ENCODE results near the gene KLF3. TPM values are rescaled to one million over a fixed set of nuclear protein-coding genes. Genes with fewer than 3 reads are reported as not detected.

KLF3 gene
- 10 to 100 TPM; 47.7 to 55.4 TPM for total RNA-seq

DNA sequence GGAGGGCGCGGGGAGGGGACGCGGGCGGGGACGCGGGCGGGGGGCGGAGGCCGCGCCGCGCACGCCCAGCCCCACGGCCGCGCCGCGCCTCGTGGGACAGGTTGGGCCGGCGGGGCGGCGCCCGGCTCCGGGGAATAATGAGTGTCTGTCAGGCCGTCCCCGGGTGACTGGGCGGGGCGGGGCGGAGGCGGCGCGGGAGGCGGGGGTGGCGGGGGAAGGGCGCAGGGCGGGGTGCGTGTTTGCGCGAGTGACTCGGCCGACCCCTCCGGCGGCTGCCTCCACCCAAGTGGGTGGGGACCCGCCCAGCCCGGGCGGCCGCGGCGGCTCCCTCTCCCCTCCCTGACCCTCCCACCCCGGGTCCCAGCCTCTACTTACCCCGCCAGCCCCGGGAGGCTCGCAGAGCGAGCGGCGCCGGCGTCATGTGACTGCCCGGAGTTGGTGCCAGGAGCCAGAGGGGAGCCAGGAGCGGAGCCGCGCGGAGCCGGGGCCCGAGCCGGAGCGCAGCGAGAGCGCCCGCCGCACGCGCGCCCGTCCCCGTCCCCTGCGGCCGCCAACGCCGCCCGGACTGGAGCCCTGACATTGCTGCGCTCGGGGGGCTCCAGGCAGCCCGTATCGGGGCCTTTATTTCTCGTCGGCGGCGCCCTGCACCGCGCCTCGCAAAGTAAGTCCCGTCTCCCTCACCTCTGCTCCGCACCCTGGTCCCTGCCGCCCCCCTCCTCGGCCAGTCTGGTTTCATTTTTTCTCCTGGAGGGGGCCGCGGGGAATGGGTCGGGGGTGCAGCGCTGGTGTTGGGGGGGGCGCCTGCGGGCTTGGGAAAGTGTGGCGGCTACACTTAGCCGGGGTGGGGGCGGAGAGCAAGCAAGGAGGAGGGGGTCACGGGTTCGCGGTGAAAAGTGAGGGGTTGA, at the start of gene KLF3:
TSS of gene KLF3 (plus strand) at position 399 of the 905 bp plus-strand sequence. CDS start 16,427 bp downstream, outside the sequence.
- WGBS = 1% methylated on average over 63 of the region's 110 CpGs
- no peaks in the 10 kb centered on the region for H3K36me3 ChIP-seq
- H3K4me1 ChIP-seq (replicated peaks) = peaks cover 6% of the 10 kb centered on the region
- TF ChIP-seq, protein P1, sequence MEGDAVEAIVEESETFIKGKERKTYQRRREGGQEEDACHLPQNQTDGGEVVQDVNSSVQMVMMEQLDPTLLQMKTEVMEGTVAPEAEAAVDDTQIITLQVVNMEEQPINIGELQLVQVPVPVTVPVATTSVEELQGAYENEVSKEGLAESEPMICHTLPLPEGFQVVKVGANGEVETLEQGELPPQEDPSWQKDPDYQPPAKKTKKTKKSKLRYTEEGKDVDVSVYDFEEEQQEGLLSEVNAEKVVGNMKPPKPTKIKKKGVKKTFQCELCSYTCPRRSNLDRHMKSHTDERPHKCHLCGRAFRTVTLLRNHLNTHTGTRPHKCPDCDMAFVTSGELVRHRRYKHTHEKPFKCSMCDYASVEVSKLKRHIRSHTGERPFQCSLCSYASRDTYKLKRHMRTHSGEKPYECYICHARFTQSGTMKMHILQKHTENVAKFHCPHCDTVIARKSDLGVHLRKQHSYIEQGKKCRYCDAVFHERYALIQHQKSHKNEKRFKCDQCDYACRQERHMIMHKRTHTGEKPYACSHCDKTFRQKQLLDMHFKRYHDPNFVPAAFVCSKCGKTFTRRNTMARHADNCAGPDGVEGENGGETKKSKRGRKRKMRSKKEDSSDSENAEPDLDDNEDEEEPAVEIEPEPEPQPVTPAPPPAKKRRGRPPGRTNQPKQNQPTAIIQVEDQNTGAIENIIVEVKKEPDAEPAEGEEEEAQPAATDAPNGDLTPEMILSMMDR (IDR thresholded peaks at IDR 0.05) = no peak
- TF ChIP-seq POLR2A (IDR thresholded peaks at IDR 0.05) (peak; percentile 83), POLR2AphosphoS5 (IDR thresholded peaks at IDR 0.05) (peak; percentile 57)
- H3K27me3 ChIP-seq (replicated peaks; ENCODE audit: insufficient read depth) = no peaks in the 10 kb centered on the region
- no peaks in the 10 kb centered on the region for H3K9me3 ChIP-seq
- DNase-seq (ENCODE audit: low spot score) = peak; percentile 93
- H3K4me3 ChIP-seq = peak within 1 kb of the TSS; percentile 99
- intact Hi-C loops (cut with DNase I) = loop anchor here (5.0 kb wide), 1 partner anchor 42 kb away; no protein-coding TSS in a partner anchor
- peak within 1 kb of the TSS; percentile 99 for H3K27ac ChIP-seq

DNA sequence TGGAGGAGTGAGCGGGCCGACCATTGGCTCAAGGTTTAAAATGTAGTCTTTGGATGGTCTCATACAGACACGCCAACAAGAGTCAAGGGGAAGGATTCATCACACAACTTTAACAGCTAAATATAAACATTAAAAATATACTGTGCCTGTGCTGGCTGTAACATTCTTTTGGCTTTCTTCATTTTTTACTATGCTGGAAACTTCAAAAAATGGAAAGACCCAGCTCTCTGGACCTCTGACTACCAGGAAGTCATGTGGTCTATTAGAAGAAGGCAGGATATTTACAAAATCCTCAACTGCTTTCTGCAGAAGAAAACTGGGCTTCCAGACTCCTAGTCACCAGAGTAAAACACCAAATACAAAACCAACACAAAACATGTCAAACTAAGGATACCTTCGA, 49.8 kb upstream of the KLF3 start:
- H3K27me3 ChIP-seq (replicated peaks; ENCODE audit: insufficient read depth) = no peaks in the 10 kb centered on the region
- TF ChIP-seq POLR2AphosphoS5 (IDR thresholded peaks at IDR 0.05) (no peak), POLR2A (IDR thresholded peaks at IDR 0.05) (no peak)
- TF ChIP-seq, protein P1 (IDR thresholded peaks at IDR 0.05) = no peak
- H3K36me3 ChIP-seq = no peaks in the 10 kb centered on the region
- H3K4me3 ChIP-seq = no peak overlapping the region
- H3K27ac ChIP-seq = peak overlapping the region; percentile 47 to 55
- 84% methylated on average over 4 of the region's 4 CpGs for WGBS
- intact Hi-C loops (cut with DNase I) = no loop called here
- H3K4me1 ChIP-seq (replicated peaks) = peaks cover 8% of the 10 kb centered on the region
- no peak for DNase-seq (ENCODE audit: low spot score)
- H3K9me3 ChIP-seq = no peaks in the 10 kb centered on the region

DNA sequence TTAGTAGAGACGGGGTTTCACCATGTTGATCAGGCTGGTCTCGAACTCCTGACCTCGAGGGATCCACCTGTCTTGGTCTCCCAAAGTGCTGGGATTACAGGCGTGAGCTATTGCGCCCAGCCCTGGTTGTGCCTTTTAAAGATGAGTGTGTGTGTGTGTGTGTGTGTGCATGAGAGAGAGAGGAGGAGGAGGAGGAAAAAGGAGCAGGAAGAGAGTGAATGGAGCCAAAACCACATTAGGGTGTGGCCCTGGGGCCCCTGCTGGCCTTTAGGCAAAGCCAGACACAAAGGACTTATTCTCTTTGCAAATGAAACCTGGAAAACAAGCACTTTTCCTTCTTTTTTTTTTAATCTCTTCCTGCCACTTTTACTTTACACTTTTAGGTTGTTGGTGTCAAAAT, 48.2 kb upstream of the KLF3 start:
- Histone ChIP-seq H3K4me3 (no peak overlapping the region), H3K9me3 (no peaks in the 10 kb centered on the region), H3K4me1 (replicated peaks) (peaks cover 8% of the 10 kb centered on the region), H3K27ac (no peak overlapping the region), H3K27me3 (replicated peaks; ENCODE audit: insufficient read depth) (no peaks in the 10 kb centered on the region), H3K36me3 (no peaks in the 10 kb centered on the region)
- TF ChIP-seq POLR2AphosphoS5 (IDR thresholded peaks at IDR 0.05) = no peak
- TF ChIP-seq, protein P1 (IDR thresholded peaks at IDR 0.05) = no peak
- TF ChIP-seq POLR2A (IDR thresholded peaks at IDR 0.05) = no peak
- DNase-seq (ENCODE audit: low spot score) = no peak
- 93% methylated on average over 5 of the region's 5 CpGs for WGBS
- intact Hi-C loops (cut with DNase I) = no loop called here

DNA sequence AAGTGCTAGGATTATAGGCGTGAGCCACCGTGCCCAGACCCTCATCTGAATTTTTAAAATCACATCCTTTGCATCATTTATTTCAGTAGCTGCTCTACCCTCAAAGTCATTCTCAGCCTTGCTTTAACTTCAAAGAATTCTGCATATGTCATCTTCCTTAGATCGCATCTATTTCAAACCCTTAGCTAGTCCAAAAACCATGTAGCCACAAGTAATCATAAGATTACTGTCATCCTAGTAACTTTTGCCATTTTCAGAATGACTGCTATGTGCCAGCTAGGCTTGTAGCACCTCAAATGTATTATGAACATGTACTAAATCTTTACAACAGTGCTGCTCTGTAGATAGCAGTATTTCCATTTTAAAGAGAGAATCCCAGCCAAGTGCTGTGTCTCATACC, 45.5 kb upstream of the KLF3 start:
- H3K4me1 ChIP-seq (replicated peaks) = peaks cover 5% of the 10 kb centered on the region
- no peak overlapping the region for H3K27ac ChIP-seq
- H3K9me3 ChIP-seq = no peaks in the 10 kb centered on the region
- WGBS = 97% methylated on average over 3 of the region's 3 CpGs
- no peak overlapping the region for H3K4me3 ChIP-seq
- intact Hi-C loops (cut with DNase I) = no loop called here
- TF ChIP-seq, protein P1 (IDR thresholded peaks at IDR 0.05) = no peak
- TF ChIP-seq POLR2AphosphoS5 (IDR thresholded peaks at IDR 0.05) = no peak
- no peak for TF ChIP-seq POLR2A (IDR thresholded peaks at IDR 0.05)
- no peak for DNase-seq (ENCODE audit: low spot score)
- H3K36me3 ChIP-seq = no peaks in the 10 kb centered on the region
- H3K27me3 ChIP-seq (replicated peaks; ENCODE audit: insufficient read depth) = no peaks in the 10 kb centered on the region
